SK-N-SH treated with all-trans-retinoic acid at 6 μM for 48 hours (cell line): Measurements from ENCODE around the gene HECTD1.

Experiments
- ATAC-seq: fragments of 200-7000 bp; cut with Tn5 transposase; 3 replicates; pipeline ENCODE4 v1.9.1; 2020; ENCODE audit warnings: mild to moderate bottlenecking, moderate library complexity
- GLIS3 ChIP-seq: fragments of 250-450 bp; sonication (Bioruptor Pico); IDR thresholded peaks from 2 replicates; pipeline ENCODE4 v1.5.0; 2020; ENCODE audit warnings: mild to moderate bottlenecking, moderate library complexity
- OSR1 ChIP-seq: fragments of 250-450 bp; sonication (Bioruptor Pico); IDR thresholded peaks from 2 replicates; pipeline ENCODE4 v1.8.0; 2022; ENCODE audit warnings: moderate library complexity, mild to moderate bottlenecking, inconsistent platforms
- PPARA ChIP-seq: fragments of 250-450 bp; sonication (Bioruptor Pico); IDR thresholded peaks from 2 replicates; pipeline ENCODE4 v1.5.0; 2020; ENCODE audit warnings: mild to moderate bottlenecking, borderline replicate concordance
- TOX ChIP-seq: fragments of 250-450 bp; sonication (Bioruptor Pico); IDR thresholded peaks from 2 replicates; pipeline ENCODE4 v1.8.0; 2021; ENCODE audit warnings: mild to moderate bottlenecking, moderate library complexity, borderline replicate concordance
- ZFP3 ChIP-seq: fragments of 250-450 bp; sonication (Bioruptor Pico); IDR thresholded peaks from 2 replicates; pipeline ENCODE4 v1.5.0; 2020; ENCODE audit warnings: mild to moderate bottlenecking, moderate library complexity
- ZFP30 ChIP-seq: fragments of 450-650 bp; formaldehyde crosslinking; IDR thresholded peaks from 2 replicates; pipeline ENCODE4 v1.5.0; 2022; ENCODE audit warnings: mild to moderate bottlenecking, moderate library complexity
- ZNF70 ChIP-seq: fragments of 450-650 bp; formaldehyde crosslinking; IDR thresholded peaks from 2 replicates; pipeline ENCODE4 v1.5.0; 2020; ENCODE audit warnings: mild to moderate bottlenecking, moderate library complexity
- ZNF8 ChIP-seq: fragments of 450-650 bp; formaldehyde crosslinking; IDR thresholded peaks from 2 replicates; pipeline ENCODE4 v1.5.0; 2020; ENCODE audit warnings: mild to moderate bottlenecking, moderate library complexity

The HECTD1 gene

DNA sequence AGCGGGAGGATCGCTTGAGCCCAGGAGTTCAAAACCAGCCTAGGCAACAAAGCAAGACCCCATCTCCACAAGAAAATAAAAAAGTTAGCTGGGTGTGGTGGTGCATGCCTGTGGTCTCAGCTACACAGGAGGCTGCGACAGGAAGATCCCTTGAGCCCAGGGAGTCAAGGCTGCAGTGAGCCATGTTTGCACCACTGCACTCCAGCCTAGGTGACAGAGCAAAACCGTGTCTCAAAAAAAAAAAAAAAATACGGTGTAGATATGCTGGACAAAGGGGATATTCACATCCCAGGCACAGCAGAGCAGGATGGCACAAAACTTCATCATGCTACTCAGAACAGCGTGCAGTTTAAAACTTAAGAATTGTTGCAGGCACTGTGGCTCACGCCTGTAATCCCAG is 156.6 kb downstream of the HECTD1 start:
- no peak for ATAC-seq
- TF ChIP-seq OSR1 (CRISPR knock-in tag) (no peak), PPARA (CRISPR knock-in tag) (no peak), ZFP30 (no peak), ZNF70 (CRISPR knock-in tag) (no peak), TOX (CRISPR knock-in tag) (no peak), ZFP3 (CRISPR knock-in tag) (no peak), GLIS3 (no peak), ZNF8 (CRISPR knock-in tag) (no peak)
